K562 (cell line): ENCODE results near the gene SURF4. TPM values are rescaled to one million over a fixed set of nuclear protein-coding genes. Genes with fewer than 3 reads are reported as not detected.

Experiments used
- ATAC-seq: fragments of 200-7000 bp; cut with Tn5 transposase; 3 replicates; pipeline ENCODE4 v1.9.1; 2020; ENCODE audit warnings: moderate library complexity
- BruUV-seq: library from RNA; stranded (reverse); fragments of 400-500 nt; replicated peaks from 2 replicates; lab custom pipeline; 2021; lab: Mats Ljungman, UMichigan
- CTCF ChIA-PET: fragments of 300-600 bp; formaldehyde crosslinking; extraction: SDS; loops from one replicate; lab custom pipeline; 2021; ENCODE audit warnings: low intra/inter-chr PET ratio; lab: Yijun Ruan, JAX
- POLR2A ChIA-PET: fragments of 300-600, 350-650 bp; sonication (Branson Sonifier 250); formaldehyde crosslinking; extraction: SDS; loops from one replicate; lab custom pipeline; 2021; ENCODE audit warnings: antibody characterized with exemption, inconsistent platforms; lab: Yijun Ruan, JAX
- DNase-seq, 4 experiments: peaks; one replicate each; pipeline versions ENCODE4 v3.0.0 to v3.0.0-alpha.2; 2011 to 2018; ENCODE audit warnings: low spot score in 3 of 4, mixed read lengths in 3 of 4; ENCODE audit errors: extremely low read depth in 1 of 4
- FAIRE-seq: peaks from 2 replicates; lab custom pipeline; 2011; peaks lifted over from hg19 to GRCh38; lab: Jason Lieb, UNC
- H2AFZ ChIP-seq: 2 replicates; pipeline ENCODE4 v1.6.0; 2011; ENCODE audit warnings: low read depth, low read length, control low read depth, inconsistent platforms
- H3K27ac ChIP-seq: fragments of 200-600 bp; 3 replicates; pipeline ENCODE4 v1.8.0; 2011; ENCODE audit warnings: low read depth, mild to moderate bottlenecking, control low read depth, inconsistent platforms, low read length, moderate library complexity, mixed read lengths; ENCODE audit errors: extremely low read depth
- H3K27me3 ChIP-seq, 2 experiments: fragments of 300-600 bp in 1 of 2; 2 replicates in 1 of 2; 3 replicates in 1 of 2; pipeline versions ENCODE4 v1.6.0 to v1.8.0; 2011; ENCODE audit warnings: inconsistent platforms in 2 of 2, low read length in 2 of 2, mild to moderate bottlenecking in 1 of 2, mixed read lengths in 1 of 2, moderate library complexity in 1 of 2; ENCODE audit not compliant: control insufficient read depth in 2 of 2, insufficient read depth in 2 of 2
- H3K36me3 ChIP-seq: fragments of 300-600 bp; 3 replicates; pipeline ENCODE4 v1.8.0; 2011; ENCODE audit warnings: mild to moderate bottlenecking, low read length, inconsistent platforms; ENCODE audit not compliant: control insufficient read depth, insufficient read depth
- H3K4me1 ChIP-seq, 2 experiments: fragments of 200-600 bp in 1 of 2; replicated peaks in 1 of 2; 2 replicates in 1 of 2; 3 replicates in 1 of 2; pipeline versions ENCODE4 v1.5.1 to v1.8.0; 2011; ENCODE audit warnings: inconsistent platforms in 2 of 2, low read length in 2 of 2, mild to moderate bottlenecking in 1 of 2, mixed read lengths in 1 of 2, moderate library complexity in 1 of 2; ENCODE audit not compliant: control insufficient read depth in 2 of 2, insufficient read depth in 2 of 2
- H3K4me2 ChIP-seq: 2 replicates; pipeline ENCODE4 v1.6.1; 2011; ENCODE audit warnings: low read length, control low read depth, inconsistent platforms, mixed read lengths; ENCODE audit not compliant: insufficient read depth
- H3K4me3 ChIP-seq: fragments of 200-600 bp; sonication (generic), shearing (Covaris generic); 2 replicates; pipeline ENCODE4 v1.5.1; 2016; ENCODE audit warnings: control low read depth, inconsistent platforms
- H3K79me2 ChIP-seq: fragments of 200-600 bp; 3 replicates; pipeline ENCODE4 v1.8.0; 2011; ENCODE audit warnings: low read length, inconsistent platforms; ENCODE audit not compliant: control insufficient read depth, insufficient read depth
- H3K9ac ChIP-seq, 2 experiments: 2 replicates each; pipeline versions ENCODE4 v1.6.0 to v1.6.1; 2011; ENCODE audit warnings: low read depth in 2 of 2, low read length in 2 of 2, control low read depth in 1 of 2, inconsistent platforms in 1 of 2, mild to moderate bottlenecking in 1 of 2, mixed read lengths in 1 of 2; ENCODE audit not compliant: insufficient read depth in 1 of 2
- H3K9me1 ChIP-seq: one replicate; pipeline ENCODE4 v1.6.0; 2011; ENCODE audit warnings: inconsistent platforms, mild to moderate bottlenecking, low read length, moderate library complexity; ENCODE audit not compliant: control insufficient read depth, insufficient read depth
- H3K9me3 ChIP-seq: replicated peaks from 2 replicates; pipeline ENCODE4 v1.5.1; 2011; ENCODE audit warnings: low read depth, low read length, inconsistent platforms; ENCODE audit not compliant: control insufficient read depth, insufficient read depth
- H4K20me1 ChIP-seq: replicated peaks from 2 replicates; pipeline ENCODE4 v1.6.1; 2011; ENCODE audit warnings: low read length, inconsistent platforms, mixed read lengths; ENCODE audit not compliant: control insufficient read depth, insufficient read depth
- RBFOX2 ChIP-seq: fragments of 200-400 bp; formaldehyde crosslinking; IDR thresholded peaks from 2 replicates; pipeline ENCODE4 v1.6.1; 2017; ENCODE audit warnings: low read depth, mild to moderate bottlenecking, low read length, moderate library complexity
- SRSF9 ChIP-seq: fragments of 200-400 bp; formaldehyde crosslinking; IDR thresholded peaks from 2 replicates; pipeline ENCODE4 v1.6.1; 2017; ENCODE audit warnings: low read depth, low read length, borderline replicate concordance
- TEAD4 ChIP-seq, 2 experiments: sonication (generic) in 1 of 2; formaldehyde crosslinking in 1 of 2; IDR thresholded peaks; 2 replicates each; pipeline versions ENCODE4 v1.6.1 to v1.8.0; 2012 to 2022; ENCODE audit warnings: borderline replicate concordance in 1 of 2, inconsistent platforms in 1 of 2, low read length in 1 of 2, mild to moderate bottlenecking in 1 of 2, missing genetic modification reagents in 1 of 2
- ZNF696 ChIP-seq: fragments of 250-450 bp; sonication (Bioruptor Pico); conservative IDR thresholded peaks from 2 replicates; pipeline ENCODE4 v1.4.0; 2020; ENCODE audit warnings: mild to moderate bottlenecking, moderate library complexity
- WGBS: fragments of 100-300 bp; shearing (Covaris generic); methylation state at CpG from one replicate; pipeline ENCODE4 v1.1.6; 2016; ENCODE audit warnings: low coverage, mixed read lengths; ENCODE audit not compliant: insufficient coverage; ENCODE audit errors: missing lambda C conversion rate; 5-methylcytosine and 5-hydroxymethylcytosine counted together
- in situ Hi-C: fragments of 300-500 bp; cut with MboI; formaldehyde crosslinking; loops from 4 replicates; pipeline ENCODE4 v1.15.0; 2018; ENCODE audit warnings: inconsistent platforms, mixed read lengths
- intact Hi-C: fragments of 100-400 bp; cut with micrococcal nuclease; formaldehyde crosslinking; loops from 2 replicates; pipeline ENCODE4 v1.14.2; 2022
- polyA plus RNA-seq, 8 experiments: library from polyadenylated mRNA; depleted of rRNA in 4 of 8; stranded (reverse) in 5 of 8; unstranded in 3 of 8; fragments of >200 nt; fragmentation: Nextera tagmentation in 2 of 8; fragmentation: Illumina TruSeq in 1 of 8; extraction: Ambion mirVana in 2 of 8; extraction: Trizol in 1 of 8; gene quantifications; 2 replicates each; pipeline versions ENCODE4 v1.2.1 to v1.2.3, GENCODE V29; 2011 to 2014; ENCODE audit warnings: inconsistent platforms in 1 of 8, missing spikeins in 1 of 8
- total RNA-seq, 7 experiments: library from RNA; depleted of rRNA in 6 of 7; stranded (reverse); fragments of >200 nt in 6 of 7; fragmentation: Illumina TruSeq in 2 of 7; extraction: Trizol in 2 of 7; gene quantifications; 2 replicates each; pipeline versions ENCODE4 v1.2.1 to v1.2.3, GENCODE V29; 2011 to 2021; ENCODE audit warnings: low replicate concordance in 1 of 7
- TF ChIP-seq, protein P1 (sequence below): fragments of 250-450 bp; sonication (Bioruptor Pico); IDR thresholded peaks from 2 replicates; pipeline ENCODE4 v1.4.0; 2020

Gene SURF4
- total and polyA plus RNA-seq, 9 of the 15 experiments (the other 6 are each of a cell fraction or from before 2014, with no cell fraction given): 8.4 to 176 (median 130) TPM

DNA sequence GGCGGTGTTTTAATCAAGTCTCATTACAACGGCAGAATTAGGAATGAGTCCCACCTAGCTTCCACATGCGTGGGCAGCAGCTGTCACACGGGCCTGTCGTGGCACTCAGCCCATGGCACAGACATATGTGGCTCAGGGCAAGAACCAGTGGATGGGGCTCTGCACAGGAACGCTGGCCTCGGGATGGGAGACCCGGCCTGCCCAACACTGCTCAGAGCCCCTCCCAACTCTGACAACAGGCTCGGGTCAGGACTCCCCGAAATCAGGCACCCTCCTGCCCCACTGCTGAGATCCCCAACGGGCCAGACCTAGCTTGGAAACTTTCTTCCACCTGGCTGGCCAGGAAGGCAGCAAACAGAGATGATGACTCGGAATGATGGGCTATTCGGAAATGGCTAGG is 34.9 kb downstream of the SURF4 start:
- ATAC-seq (no peak), DNase-seq (no peak), FAIRE-seq (no peak)
- BruUV-seq: no TSS peak
- no peaks in the 10 kb centered on the region for H3K9me3 ChIP-seq
- H2AFZ ChIP-seq: no peak overlapping the region
- peaks cover 1% of the 10 kb centered on the region; the same call in 1 of the 2 replicates for H4K20me1 ChIP-seq
- in situ Hi-C loops: no loop called here
- H3K27me3 ChIP-seq: no peaks in the 10 kb centered on the region; a peak in 1 of 5 replicates
- intact Hi-C loops: no loop called here
- TF ChIP-seq, protein P1, sequence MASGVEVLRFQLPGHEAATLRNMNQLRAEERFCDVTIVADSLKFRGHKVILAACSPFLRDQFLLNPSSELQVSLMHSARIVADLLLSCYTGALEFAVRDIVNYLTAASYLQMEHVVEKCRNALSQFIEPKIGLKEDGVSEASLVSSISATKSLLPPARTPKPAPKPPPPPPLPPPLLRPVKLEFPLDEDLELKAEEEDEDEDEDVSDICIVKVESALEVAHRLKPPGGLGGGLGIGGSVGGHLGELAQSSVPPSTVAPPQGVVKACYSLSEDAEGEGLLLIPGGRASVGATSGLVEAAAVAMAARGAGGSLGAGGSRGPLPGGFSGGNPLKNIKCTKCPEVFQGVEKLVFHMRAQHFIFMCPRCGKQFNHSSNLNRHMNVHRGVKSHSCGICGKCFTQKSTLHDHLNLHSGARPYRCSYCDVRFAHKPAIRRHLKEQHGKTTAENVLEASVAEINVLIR (CRISPR knock-in tag): no peak
- TF ChIP-seq RBFOX2 (peak; percentile 39; the same call in 1 of the 2 replicates), TEAD4 (IDR thresholded peaks at IDR 0.05; ENCODE audit: low read length) (no peak), TEAD4 (CRISPR knock-in tag; IDR thresholded peaks at IDR 0.05; ENCODE audit: borderline replicate concordance) (no peak), ZNF696 (no peak), SRSF9 (no peak)
- peaks cover 13% of the 10 kb centered on the region for H3K79me2 ChIP-seq
- peaks cover 3 to 29% of the 10 kb centered on the region in 2 experiments; a peak in 4 of 5 replicates for H3K4me1 ChIP-seq
- POLR2A ChIA-PET: interaction anchor here (2.7 kb wide), 1 partner anchor 10 kb away, joined by 18 read pairs; no protein-coding TSS in a partner anchor
- H3K36me3 ChIP-seq: peaks cover 78% of the 10 kb centered on the region; the same call in 2 of the 3 replicates
- peak overlapping the region in 1 of 2 experiments; percentile 73; a peak in 2 of 4 replicates for H3K9ac ChIP-seq
- H3K9me1 ChIP-seq: no peaks in the 10 kb centered on the region
- WGBS: 93% methylated on average over 13 of the region's 13 CpGs
- CTCF ChIA-PET: no interaction called here
- H3K27ac ChIP-seq: no peak overlapping the region
- H3K4me3 ChIP-seq: no peak overlapping the region
- no peak overlapping the region for H3K4me2 ChIP-seq
